SK-N-DZ (cell line): ENCODE data around the gene KCNJ16.

Experiments used
- DNase-seq: peaks from one replicate; pipeline ENCODE4 v3.0.0-alpha.2; 2015; ENCODE audit warnings: low spot score

KCNJ16 gene

GRCh38 chr17:70128727-70129238, 53.8 kb downstream of the KCNJ16 start:
- no peak for DNase-seq

- DNase-seq = no peak
Observed at GRCh38 chr17:70130289-70130688, 55.3 kb downstream of the KCNJ16 start.

GRCh38 chr17:70132505-70132904, 57.5 kb downstream of the KCNJ16 start:
- DNase-seq = no peak

GRCh38 chr17:70134042-70134441, 59.0 kb downstream of the KCNJ16 start:
- no peak for DNase-seq

GRCh38 chr17:70134777-70135176, 59.8 kb downstream of the KCNJ16 start:
- DNase-seq = no peak

GRCh38 chr17:70136131-70136530, 61.1 kb downstream of the KCNJ16 start:
- DNase-seq = no peak

GRCh38 chr17:70137451-70138230, 62.6 kb downstream of the KCNJ16 start:
- no peak for DNase-seq

- no peak for DNase-seq
Observed at GRCh38 chr17:70138291-70138865, 63.4 kb downstream of the KCNJ16 start.

- no peak for DNase-seq
Observed at GRCh38 chr17:70139449-70139993, 64.5 kb downstream of the KCNJ16 start.

GRCh38 chr17:70144260-70144846, 69.3 kb downstream of the KCNJ16 start:
- DNase-seq = peak; percentile 18

- DNase-seq = no peak
Observed at GRCh38 chr17:70153210-70153609, 78.2 kb downstream of the KCNJ16 start.

- DNase-seq = no peak
Observed at GRCh38 chr17:70157151-70157550, 82.1 kb downstream of the KCNJ16 start.

GRCh38 chr17:70158180-70158579, 83.2 kb downstream of the KCNJ16 start:
- no peak for DNase-seq

GRCh38 chr17:70158591-70158990, 83.6 kb downstream of the KCNJ16 start:
- no peak for DNase-seq

GRCh38 chr17:70159980-70160379, 85.0 kb downstream of the KCNJ16 start:
- DNase-seq = no peak

GRCh38 chr17:70161519-70161918, 86.5 kb downstream of the KCNJ16 start:
- DNase-seq = no peak

- DNase-seq = no peak
Observed at GRCh38 chr17:70165383-70165782, 90.4 kb downstream of the KCNJ16 start.

- no peak for DNase-seq
Observed at GRCh38 chr17:70166615-70167014, 91.6 kb downstream of the KCNJ16 start.

- DNase-seq = peak; percentile 25
Observed at GRCh38 chr17:70168044-70168976, 93.3 kb downstream of the KCNJ16 start.

GRCh38 chr17:70168977-70169708, 94.1 kb downstream of the KCNJ16 start, which contains the start of gene KCNJ2:
Gene KCNJ2, plus strand, starts transcription at chr17:70169532. Its CDS starts 5,508 bp downstream, at chr17:70175040.
- DNase-seq = peak; percentile 66
